ENCODE data around the gene TJAP1. TPM values are rescaled to one million over a fixed set of nuclear protein-coding genes. Genes with fewer than 3 reads are reported as not detected.
A peak's percentile ranks its signal among the peaks of the same experiment; 100 is the strongest.

The TJAP1 gene
- polyA plus RNA-seq, 1 donor (not counting 4 experiments of a cell fraction or from before 2014, with no cell fraction given): 23.3 TPM

DNA sequence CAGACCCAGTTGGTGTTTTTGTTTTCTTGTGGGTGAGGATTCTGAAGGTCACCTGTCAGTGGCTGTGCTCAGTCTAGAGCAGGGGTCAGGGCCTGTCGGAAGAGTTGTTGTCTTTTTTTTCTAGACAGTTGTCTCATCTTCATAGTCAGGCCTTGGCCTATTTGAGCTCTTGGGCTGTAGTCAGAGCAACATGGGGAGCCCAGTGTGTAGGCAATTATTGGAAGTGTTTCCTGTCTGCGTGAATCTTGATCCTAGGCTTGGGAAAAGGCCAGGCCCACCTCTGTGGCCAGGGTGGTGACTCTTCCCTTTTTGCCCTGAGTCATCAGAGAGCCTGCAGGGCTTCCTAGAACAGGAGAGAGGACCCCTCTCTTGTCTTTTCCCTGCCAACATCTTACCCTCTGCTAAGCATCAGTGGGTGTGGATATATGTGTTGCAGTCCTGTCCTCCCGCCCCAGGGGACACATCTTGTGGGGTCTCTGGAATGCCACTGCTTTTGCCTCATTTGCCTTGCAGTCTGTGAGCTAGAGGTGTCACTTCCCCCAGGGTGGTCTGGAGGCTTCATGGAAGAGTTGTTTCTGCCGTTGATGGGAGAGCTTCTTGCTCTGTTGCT, 11.4 kb downstream of the TJAP1 start:
- Histone ChIP-seq H4K20me1 (ENCODE audit: control insufficient read depth, extremely low read depth, insufficient read depth, low read length) (no peaks in the 10 kb centered on the region), H3K9ac (ENCODE audit: control insufficient read depth, extremely low read depth, insufficient read depth, low read length) (no peak overlapping the region), H3K36me3 (ENCODE audit: control insufficient read depth in 2 of 2, extremely low read depth in 1 of 2, insufficient read depth in 2 of 2, low read length in 2 of 2) (peaks cover 0 to 17% of the 10 kb centered on the region in 2 experiments), H3K9me1 (ENCODE audit: control insufficient read depth, extremely low read depth, insufficient read depth, low read length) (peaks cover 2% of the 10 kb centered on the region), H3K9me3 (ENCODE audit: control insufficient read depth, low read depth, low read length) (no peaks in the 10 kb centered on the region), H3K79me2 (ENCODE audit: control insufficient read depth, insufficient read depth, low read length) (peaks cover 35% of the 10 kb centered on the region), H2AFZ (ENCODE audit: control insufficient read depth, low read length) (no peak overlapping the region), H3K4me1 (ENCODE audit: control insufficient read depth, extremely low read depth, insufficient read depth, low read length) (peaks cover 33% of the 10 kb centered on the region), H3K27me3 (ENCODE audit: control insufficient read depth, extremely low read depth, insufficient read depth, low read length) (no peaks in the 10 kb centered on the region), H3K4me3 (ENCODE audit: control insufficient read depth in 2 of 3, extremely low read depth in 1 of 3, insufficient read depth in 2 of 3, low read depth in 1 of 3, low read length in 3 of 3) (no peak overlapping the region), H3K4me2 (ENCODE audit: control insufficient read depth, extremely low read depth, insufficient read depth, low read depth, low read length) (peak overlapping the region; percentile 9), H3K27ac (ENCODE audit: control insufficient read depth, insufficient read depth, low read length) (no peak overlapping the region)
- TF ChIP-seq, protein P1, sequence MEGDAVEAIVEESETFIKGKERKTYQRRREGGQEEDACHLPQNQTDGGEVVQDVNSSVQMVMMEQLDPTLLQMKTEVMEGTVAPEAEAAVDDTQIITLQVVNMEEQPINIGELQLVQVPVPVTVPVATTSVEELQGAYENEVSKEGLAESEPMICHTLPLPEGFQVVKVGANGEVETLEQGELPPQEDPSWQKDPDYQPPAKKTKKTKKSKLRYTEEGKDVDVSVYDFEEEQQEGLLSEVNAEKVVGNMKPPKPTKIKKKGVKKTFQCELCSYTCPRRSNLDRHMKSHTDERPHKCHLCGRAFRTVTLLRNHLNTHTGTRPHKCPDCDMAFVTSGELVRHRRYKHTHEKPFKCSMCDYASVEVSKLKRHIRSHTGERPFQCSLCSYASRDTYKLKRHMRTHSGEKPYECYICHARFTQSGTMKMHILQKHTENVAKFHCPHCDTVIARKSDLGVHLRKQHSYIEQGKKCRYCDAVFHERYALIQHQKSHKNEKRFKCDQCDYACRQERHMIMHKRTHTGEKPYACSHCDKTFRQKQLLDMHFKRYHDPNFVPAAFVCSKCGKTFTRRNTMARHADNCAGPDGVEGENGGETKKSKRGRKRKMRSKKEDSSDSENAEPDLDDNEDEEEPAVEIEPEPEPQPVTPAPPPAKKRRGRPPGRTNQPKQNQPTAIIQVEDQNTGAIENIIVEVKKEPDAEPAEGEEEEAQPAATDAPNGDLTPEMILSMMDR (optimal IDR thresholded peaks at IDR 0.05 in 1 of 3, IDR thresholded peaks at IDR 0.05 in 1 of 3, conservative IDR thresholded peaks at IDR 0.05 in 1 of 3; ENCODE audit: extremely low read depth in 1 of 3, insufficient read depth in 2 of 3, low read length in 3 of 3): no peak
- no peak for TF ChIP-seq EZH2 (IDR thresholded peaks at IDR 0.05; ENCODE audit: low read length)
- dilution Hi-C loops (cut with MboI; ENCODE audit: extremely low pct_ligation_motif_present, low sequenced_read_pairs): no loop called here
- DNase-seq (ENCODE audit: low read depth, low spot score) (no peak), FAIRE-seq (peak; percentile 26)

DNA sequence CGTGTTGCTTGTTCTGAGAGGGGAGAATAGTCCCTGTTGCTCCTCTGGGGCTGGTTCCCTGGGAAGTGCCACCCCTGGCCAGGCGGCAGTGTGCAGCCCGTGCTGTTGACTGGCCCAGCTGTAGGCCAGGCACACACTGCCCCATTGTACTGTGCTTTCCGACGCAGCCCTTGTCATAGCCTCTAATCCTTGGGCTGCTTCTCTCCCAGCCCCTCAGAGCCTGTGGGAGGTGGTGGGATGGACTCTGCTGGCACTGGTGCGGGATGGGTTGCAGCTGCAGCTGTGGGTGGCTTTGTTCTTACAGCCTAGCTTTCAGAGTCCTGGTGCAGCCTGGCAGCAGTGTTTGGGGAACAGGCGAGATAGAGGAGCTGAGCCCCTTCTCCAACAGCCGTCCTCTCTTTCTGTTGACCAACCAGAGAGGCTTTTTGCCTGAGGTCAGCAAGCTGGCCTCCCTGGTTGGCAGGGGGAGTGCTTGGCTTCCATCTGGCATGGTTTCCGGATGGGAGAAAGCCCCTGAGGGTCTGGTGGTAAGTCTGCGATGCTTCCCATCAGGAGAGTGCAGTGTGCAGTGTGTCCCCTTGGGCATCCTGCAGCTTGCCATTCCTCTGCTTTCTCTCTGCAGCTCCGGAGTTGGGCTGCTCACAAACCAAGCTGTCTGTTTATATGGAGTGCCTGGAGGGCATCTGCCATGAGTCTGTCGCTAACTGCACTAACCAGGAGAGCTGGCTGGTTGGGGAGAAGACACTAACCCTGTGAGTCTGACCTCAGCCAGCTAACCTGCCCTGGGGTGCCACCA, 12.1 kb downstream of the TJAP1 start:
- H3K36me3 ChIP-seq (ENCODE audit: control insufficient read depth in 2 of 2, extremely low read depth in 1 of 2, insufficient read depth in 2 of 2, low read length in 2 of 2): peaks cover 0 to 17% of the 10 kb centered on the region in 2 experiments
- no peaks in the 10 kb centered on the region for H3K9me3 ChIP-seq (ENCODE audit: control insufficient read depth, low read depth, low read length)
- no peak overlapping the region for H3K4me2 ChIP-seq (ENCODE audit: control insufficient read depth, extremely low read depth, insufficient read depth, low read depth, low read length)
- DNase-seq (ENCODE audit: low read depth, low spot score) (no peak), FAIRE-seq (no peak)
- H3K79me2 ChIP-seq (ENCODE audit: control insufficient read depth, insufficient read depth, low read length): peaks cover 34% of the 10 kb centered on the region
- no peak overlapping the region for H3K4me3 ChIP-seq (ENCODE audit: control insufficient read depth in 2 of 3, extremely low read depth in 1 of 3, insufficient read depth in 2 of 3, low read depth in 1 of 3, low read length in 3 of 3)
- no peak overlapping the region for H2AFZ ChIP-seq (ENCODE audit: control insufficient read depth, low read length)
- H3K9ac ChIP-seq (ENCODE audit: control insufficient read depth, extremely low read depth, insufficient read depth, low read length): no peak overlapping the region
- no peak for TF ChIP-seq EZH2 (IDR thresholded peaks at IDR 0.05; ENCODE audit: low read length)
- TF ChIP-seq, protein P1 (optimal IDR thresholded peaks at IDR 0.05 in 1 of 3, IDR thresholded peaks at IDR 0.05 in 1 of 3, conservative IDR thresholded peaks at IDR 0.05 in 1 of 3; ENCODE audit: extremely low read depth in 1 of 3, insufficient read depth in 2 of 3, low read length in 3 of 3): no peak
- H4K20me1 ChIP-seq (ENCODE audit: control insufficient read depth, extremely low read depth, insufficient read depth, low read length): no peaks in the 10 kb centered on the region
- H3K9me1 ChIP-seq (ENCODE audit: control insufficient read depth, extremely low read depth, insufficient read depth, low read length): peaks cover 2% of the 10 kb centered on the region
- no peaks in the 10 kb centered on the region for H3K27me3 ChIP-seq (ENCODE audit: control insufficient read depth, extremely low read depth, insufficient read depth, low read length)
- peaks cover 40% of the 10 kb centered on the region for H3K4me1 ChIP-seq (ENCODE audit: control insufficient read depth, extremely low read depth, insufficient read depth, low read length)
- H3K27ac ChIP-seq (ENCODE audit: control insufficient read depth, insufficient read depth, low read length): no peak overlapping the region
- dilution Hi-C loops (cut with MboI; ENCODE audit: extremely low pct_ligation_motif_present, low sequenced_read_pairs): no loop called here

Data from keratinocyte (primary cell).